ENCODE measurements around the gene RHOV. TPM values are rescaled to one million over a fixed set of nuclear protein-coding genes. Genes with fewer than 3 reads are reported as not detected.

RHOV gene
- total RNA-seq, 3 donors from 2014 or later, result 1.6 to 6.2 (median 3.5) TPM

- H3K9me3 ChIP-seq, result no peaks in the 10 kb centered on the region
- intact Hi-C loops (cut with DNase I, micrococcal nuclease), result loop anchor here in 1 of 2 donors (5.0 kb wide), 1 partner anchor 38 kb away; no protein-coding TSS in a partner anchor
- peak; percentile 32 for TF ChIP-seq CTCF (IDR thresholded peaks at IDR 0.05)
- ATAC-seq, result peak; percentile 57
- H3K4me3 ChIP-seq, result peak overlapping the region; percentile 54
- H3K36me3 ChIP-seq (ENCODE audit: low read depth), result no peaks in the 10 kb centered on the region
- peaks cover 11% of the 10 kb centered on the region for H3K4me1 ChIP-seq (ENCODE audit: low read depth)
- DNase-seq, result peak; percentile 65 to 77 (median 71)
These were observed 20.8 kb upstream of the RHOV start for GRCh38 chr15:40894681-40895448.

GRCh38 chr15:40893733-40894680, 20.0 kb upstream of the RHOV start, which contains the start of gene VPS18:
VPS18 (plus strand) TSS chr15:40894450; CDS start chr15:40894769, 319 bp downstream.
- Histone ChIP-seq H3K4me3 (peak within 1 kb of the TSS; percentile 54), H3K9me3 (no peaks in the 10 kb centered on the region), H3K36me3 (ENCODE audit: low read depth) (no peaks in the 10 kb centered on the region), H3K4me1 (ENCODE audit: low read depth) (peaks cover 11% of the 10 kb centered on the region)
- intact Hi-C loops (cut with DNase I, micrococcal nuclease), result loop anchor here (2.0 to 5.0 kb wide), 2 partner anchors 37 kb away; no protein-coding TSS in a partner anchor
- ATAC-seq, result peak; percentile 95
- peak; percentile 100 for TF ChIP-seq CTCF (IDR thresholded peaks at IDR 0.05)
- peak; percentile 99 to 100 (median 100) for DNase-seq

- ATAC-seq (no peak), DNase-seq (peak in 2 of 3 donors; percentile 55 to 70)
- no peak for TF ChIP-seq CTCF (IDR thresholded peaks at IDR 0.05)
- Histone ChIP-seq H3K36me3 (ENCODE audit: low read depth) (no peaks in the 10 kb centered on the region), H3K9me3 (no peaks in the 10 kb centered on the region), H3K4me3 (no peak overlapping the region), H3K4me1 (ENCODE audit: low read depth) (peaks cover 11% of the 10 kb centered on the region)
- intact Hi-C loops (cut with DNase I, micrococcal nuclease), result loop anchor here (2.0 to 5.0 kb wide), 2 partner anchors 36 kb away; no protein-coding TSS in a partner anchor
These were observed 19.1 kb upstream of the RHOV start for GRCh38 chr15:40893019-40893670.

- no peaks in the 10 kb centered on the region for H3K9me3 ChIP-seq
- H3K36me3 ChIP-seq (ENCODE audit: low read depth), result no peaks in the 10 kb centered on the region
- intact Hi-C loops (cut with DNase I, micrococcal nuclease), result loop anchor here (2.0 to 5.0 kb wide), 2 partner anchors 35 to 36 kb away; no protein-coding TSS in a partner anchor
- ATAC-seq (peak; percentile 7), DNase-seq (peak in 2 of 3 donors; percentile 30 to 45)
- TF ChIP-seq CTCF (IDR thresholded peaks at IDR 0.05), result no peak
- H3K4me3 ChIP-seq, result no peak overlapping the region
- H3K4me1 ChIP-seq (ENCODE audit: low read depth), result peaks cover 11% of the 10 kb centered on the region
These were observed 18.5 kb upstream of the RHOV start for GRCh38 chr15:40892447-40893012.
